GM12878 (cell line): ENCODE measurements around the gene PC. TPM values are rescaled to one million over a fixed set of nuclear protein-coding genes. Genes with fewer than 3 reads are reported as not detected.

Source experiments
- ATAC-seq: fragments of 200-7000 bp; cut with Tn5 transposase; 3 replicates; pipeline ENCODE4 v1.9.1; 2020; ENCODE audit warnings: mild to moderate bottlenecking, moderate library complexity
- BruUV-seq: library from RNA; stranded (reverse); fragments of 400-500 nt; replicated peaks from 2 replicates; lab custom pipeline; 2021; lab: Mats Ljungman, UMichigan
- CTCF ChIA-PET: fragments of 300-600 bp; sonication (Branson Sonifier 250); formaldehyde crosslinking; extraction: SDS; loops from one replicate; lab custom pipeline; 2021; ENCODE audit warnings: inconsistent platforms; lab: Yijun Ruan, JAX
- POLR2A ChIA-PET: fragments of 350-600 bp; formaldehyde crosslinking; extraction: SDS; loops from one replicate; lab custom pipeline; 2021; ENCODE audit warnings: inconsistent platforms; lab: Charles Lee
- RAD21 ChIA-PET: fragments of 300-600 bp; sonication (Branson Sonifier 250); formaldehyde crosslinking; loops from one replicate; lab custom pipeline; 2023; ENCODE audit warnings: antibody characterized with exemption; ENCODE audit not compliant: unreplicated experiment; lab: Charles Lee
- SMC1A ChIA-PET: fragments of 300-600 bp; sonication (Branson Sonifier 250); formaldehyde crosslinking; loops from one replicate; lab custom pipeline; 2023; ENCODE audit not compliant: unreplicated experiment, uncharacterized antibody; lab: Charles Lee
- DNase-seq: peaks from one replicate; pipeline ENCODE4 v3.0.0-alpha.2; 2011; ENCODE audit warnings: low read depth, low spot score
- FAIRE-seq: peaks from 3 replicates; lab custom pipeline; 2011; peaks lifted over from hg19 to GRCh38; lab: Jason Lieb, UNC
- H2AFZ ChIP-seq: 2 replicates; pipeline ENCODE4 v1.6.0; 2011; ENCODE audit warnings: low read depth, low read length, control low read depth; ENCODE audit not compliant: control insufficient read depth
- H3K27ac ChIP-seq: 2 replicates; pipeline ENCODE4 v1.5.1; 2011; ENCODE audit warnings: control low read depth; ENCODE audit not compliant: control insufficient read depth, insufficient read depth
- H3K27me3 ChIP-seq, 2 experiments: replicated peaks in 1 of 2; 2 replicates each; pipeline versions ENCODE4 v1.6.0 to v1.6.1; 2011; ENCODE audit warnings: low read length in 1 of 2; ENCODE audit not compliant: control insufficient read depth in 2 of 2, insufficient read depth in 2 of 2
- H3K36me3 ChIP-seq, 2 experiments: 2 replicates each; pipeline ENCODE4 v1.5.1; 2011; ENCODE audit warnings: low read length in 1 of 2; ENCODE audit not compliant: control insufficient read depth in 2 of 2, insufficient read depth in 2 of 2
- H3K4me1 ChIP-seq: 2 replicates; pipeline ENCODE4 v1.6.1; 2011; ENCODE audit warnings: mild to moderate bottlenecking, low read length, moderate library complexity, mixed read lengths; ENCODE audit not compliant: control insufficient read depth, insufficient read depth
- H3K4me2 ChIP-seq: 2 replicates; pipeline ENCODE4 v1.6.0; 2011; ENCODE audit warnings: control low read depth; ENCODE audit not compliant: control insufficient read depth, insufficient read depth
- H3K4me3 ChIP-seq: fragments of 200-600 bp; sonication (generic); 2 replicates; pipeline ENCODE4 v1.5.1; 2016
- H3K79me2 ChIP-seq: 2 replicates; pipeline ENCODE4 v1.6.0; 2011; ENCODE audit warnings: low read length; ENCODE audit not compliant: control insufficient read depth, insufficient read depth
- H3K9ac ChIP-seq: 2 replicates; pipeline ENCODE4 v1.8.0; 2011; ENCODE audit warnings: low read length, control low read depth, mixed read lengths; ENCODE audit not compliant: control insufficient read depth, insufficient read depth
- H3K9me3 ChIP-seq: replicated peaks from 3 replicates; pipeline ENCODE4 v1.5.1; 2011; ENCODE audit warnings: mild to moderate bottlenecking, low read length; ENCODE audit not compliant: control insufficient read depth, insufficient read depth
- H4K20me1 ChIP-seq: 2 replicates; pipeline ENCODE4 v1.6.0; 2011; ENCODE audit not compliant: control insufficient read depth, insufficient read depth
- CBX3 ChIP-seq: fragments of 200-600 bp; sonication (generic); IDR thresholded peaks from 2 replicates; pipeline ENCODE4 v1.6.1; 2016; ENCODE audit warnings: low read depth, borderline replicate concordance
- CREB1 ChIP-seq: IDR thresholded peaks from 2 replicates; pipeline ENCODE4 v1.6.1; 2012; ENCODE audit warnings: low read depth, mild to moderate bottlenecking, inconsistent platforms
- CTCF ChIP-seq, 3 experiments: IDR thresholded peaks in 2 of 3; conservative IDR thresholded peaks in 1 of 3; 2 replicates each; pipeline ENCODE4 v1.5.1; 2011; ENCODE audit warnings: low read depth in 3 of 3, low read length in 3 of 3, mild to moderate bottlenecking in 3 of 3, control low read depth in 2 of 3, moderate library complexity in 2 of 3, inconsistent platforms in 1 of 3, mixed read lengths in 1 of 3; ENCODE audit not compliant: control insufficient read depth in 2 of 3, insufficient read depth in 1 of 3; ENCODE audit errors: extremely low read depth in 1 of 3
- E2F4 ChIP-seq: IDR thresholded peaks from 2 replicates; pipeline ENCODE4 v1.6.1; 2012; ENCODE audit warnings: low read depth, low read length, improper control_type of control experiment
- ETV6 ChIP-seq, 2 experiments: fragments of 450-650 bp in 1 of 2; IDR thresholded peaks in 1 of 2; conservative IDR thresholded peaks in 1 of 2; 2 replicates each; pipeline ENCODE4 v1.6.1; 2014; ENCODE audit warnings: antibody characterized with exemption in 1 of 2, borderline replicate concordance in 1 of 2, low read depth in 1 of 2, mild to moderate bottlenecking in 1 of 2, moderate library complexity in 1 of 2
- NKRF ChIP-seq: fragments of 450-650 bp; conservative IDR thresholded peaks from 2 replicates; pipeline ENCODE4 v1.6.1; 2017; ENCODE audit warnings: mild to moderate bottlenecking, moderate library complexity
- NR2C2 ChIP-seq: IDR thresholded peaks from 2 replicates; pipeline ENCODE4 v1.6.1; 2011; ENCODE audit warnings: borderline replicate concordance, low read depth; ENCODE audit not compliant: control insufficient read depth, insufficient read length
- RAD21 ChIP-seq: IDR thresholded peaks from 2 replicates; pipeline ENCODE4 v1.6.1; 2011; ENCODE audit warnings: mild to moderate bottlenecking, low read depth, low read length, moderate library complexity; ENCODE audit not compliant: insufficient read depth
- SREBF2 ChIP-seq: IDR thresholded peaks from 2 replicates; pipeline ENCODE4 v1.6.1; 2012; ENCODE audit warnings: mild to moderate bottlenecking, low read length
- STAT1 ChIP-seq: fragments of 450-650 bp; conservative IDR thresholded peaks from 2 replicates; pipeline ENCODE4 v1.6.1; 2014; ENCODE audit warnings: antibody characterized with exemption, mild to moderate bottlenecking
- TBL1XR1 ChIP-seq: IDR thresholded peaks from 2 replicates; pipeline ENCODE4 v1.6.1; 2012; ENCODE audit warnings: low read depth, low read length, improper control_type of control experiment
- TCF12 ChIP-seq: IDR thresholded peaks from 2 replicates; pipeline ENCODE4 v1.6.1; 2011; ENCODE audit warnings: low read depth, mild to moderate bottlenecking, low read length
- YY1 ChIP-seq: IDR thresholded peaks from 2 replicates; pipeline ENCODE4 v1.6.1; 2011; ENCODE audit warnings: low read depth, mild to moderate bottlenecking, low read length
- ZNF207 ChIP-seq: fragments of 450-650 bp; IDR thresholded peaks from 2 replicates; pipeline ENCODE4 v1.6.1; 2014; ENCODE audit warnings: antibody characterized with exemption, mild to moderate bottlenecking, borderline replicate concordance
- ZSCAN29 ChIP-seq: fragments of 450-650 bp; IDR thresholded peaks from 2 replicates; pipeline ENCODE4 v1.6.1; 2017; ENCODE audit warnings: mild to moderate bottlenecking, moderate library complexity
- WGBS: methylation state at CpG from one replicate; pipeline ENCODE4 v1.1.6; 2016; ENCODE audit warnings: low lambda C conversion rate; ENCODE audit not compliant: insufficient replicate concordance, insufficient coverage; ENCODE audit errors: missing lambda C conversion rate; 5-methylcytosine and 5-hydroxymethylcytosine counted together
- in situ Hi-C: fragments of 300-500 bp; cut with MboI; formaldehyde crosslinking; loops from 9 replicates; pipeline ENCODE4 v1.14.3; 2018; ENCODE audit warnings: mixed read lengths
- intact Hi-C: fragments of 100-400 bp; cut with micrococcal nuclease; formaldehyde crosslinking; loops from one replicate; pipeline ENCODE4 v1.14.2; 2022; ENCODE audit not compliant: unreplicated experiment
- polyA plus RNA-seq, 11 experiments: library from polyadenylated mRNA; depleted of rRNA in 4 of 11; unstranded in 6 of 11; stranded (reverse) in 5 of 11; fragments of >200 nt; fragmentation: Nextera tagmentation in 4 of 11; fragmentation: Illumina TruSeq in 1 of 11; extraction: Ambion mirVana in 4 of 11; extraction: Trizol in 1 of 11; gene quantifications; 1 replicate in 1 of 11; 2 replicates in 10 of 11; pipeline versions ENCODE4 v1.2.1 to v1.2.3, GENCODE V29; 2011 to 2016; ENCODE audit warnings: inconsistent platforms in 2 of 11, missing spikeins in 2 of 11, low read depth in 1 of 11
- total RNA-seq, 4 experiments: library from RNA; depleted of rRNA in 3 of 4; stranded (reverse); fragments of >200 nt in 3 of 4; fragmentation: Illumina TruSeq in 1 of 4; extraction: Trizol in 1 of 4; gene quantifications; 2 replicates each; pipeline versions ENCODE4 v1.2.1 to v1.2.3, GENCODE V29; 2013 to 2021

The PC gene
- total and polyA plus RNA-seq, 10 of the 15 experiments (the other 5 are each of a cell fraction or from before 2014, with no cell fraction given): 0.22 to 10.3 (median 4.5) TPM

- H3K79me2 ChIP-seq: no peaks in the 10 kb centered on the region
- no peaks in the 10 kb centered on the region for H3K9me3 ChIP-seq
- no peaks in the 10 kb centered on the region for H3K4me1 ChIP-seq
- DNase-seq: no peak
- RAD21 ChIA-PET: no interaction called here
- no peak overlapping the region for H3K9ac ChIP-seq
- POLR2A ChIA-PET: no interaction called here
- H3K27ac ChIP-seq: no peak overlapping the region
- CTCF ChIA-PET: no interaction called here
- H3K4me3 ChIP-seq: no peak overlapping the region
- H2AFZ ChIP-seq: no peak overlapping the region
- no TSS peak for BruUV-seq
- SMC1A ChIA-PET: no interaction called here
- no peaks in the 10 kb centered on the region for H4K20me1 ChIP-seq
- 72% methylated on average over 5 of the region's 5 CpGs for WGBS
- intact Hi-C loops (no loop called here), in situ Hi-C loops (no loop called here)
- FAIRE-seq: no peak
- no peaks in the 10 kb centered on the region for H3K36me3 ChIP-seq
- H3K27me3 ChIP-seq: no peaks in the 10 kb centered on the region
- no peak for ATAC-seq
- H3K4me2 ChIP-seq: no peak overlapping the region
- TF ChIP-seq CTCF (IDR thresholded peaks at IDR 0.05 in 2 of 3, conservative IDR thresholded peaks at IDR 0.05 in 1 of 3; ENCODE audit: control insufficient read depth in 2 of 3, extremely low read depth in 1 of 3, insufficient read depth in 1 of 3, low read depth in 3 of 3, low read length in 3 of 3) (no peak), CREB1 (no peak), NR2C2 (no peak), CBX3 (no peak), E2F4 (no peak), NKRF (no peak), ETV6 (conservative IDR thresholded peaks at IDR 0.05 in 1 of 2, IDR thresholded peaks at IDR 0.05 in 1 of 2; ENCODE audit: borderline replicate concordance in 1 of 2, low read depth in 1 of 2) (no peak), YY1 (no peak), SREBF2 (no peak), TBL1XR1 (no peak), TCF12 (no peak), ZNF207 (no peak), RAD21 (no peak), STAT1 (no peak), ZSCAN29 (no peak)
These were observed 9.7 kb upstream of the PC start for GRCh38 chr11:66967670-66968425.
